ENCODE results near the gene WDHD1. TPM values are rescaled to one million over a fixed set of nuclear protein-coding genes. Genes with fewer than 3 reads are reported as not detected.

Gene WDHD1
- total RNA-seq, 6 donors from 2014 or later: 1.0 to 5.0 (median 2.6) TPM

GRCh38 chr14:55000381-55000780 is 26.5 kb downstream of the WDHD1 start:
- no peak for TF ChIP-seq POLR2A (IDR thresholded peaks at IDR 0.05)
- TF ChIP-seq CTCF (IDR thresholded peaks at IDR 0.05): no peak
- no peak for TF ChIP-seq EP300 (IDR thresholded peaks at IDR 0.05)
- no peak for TF ChIP-seq POLR2AphosphoS5 (IDR thresholded peaks at IDR 0.05)
- 79 to 80% methylated on average over 3 of the region's 3 CpGs for WGBS, 2 donors
- ATAC-seq (ENCODE audit: low FRiP score in 2 of 2) (no peak), DNase-seq (no peak)
- Histone ChIP-seq H3K27ac (no peak overlapping the region), H3K27me3 (no peaks in the 10 kb centered on the region), H3K36me3 (no peaks in the 10 kb centered on the region), H3K4me1 (no peaks in the 10 kb centered on the region), H3K4me3 (no peak overlapping the region), H3K9me3 (no peaks in the 10 kb centered on the region)

- Histone ChIP-seq H3K9me3 (no peaks in the 10 kb centered on the region), H3K27ac (no peak overlapping the region), H3K4me3 (no peak overlapping the region), H3K27me3 (no peaks in the 10 kb centered on the region), H3K4me1 (no peaks in the 10 kb centered on the region), H3K36me3 (no peaks in the 10 kb centered on the region)
- no peak for ATAC-seq (ENCODE audit: low FRiP score in 2 of 2)
- TF ChIP-seq CTCF (IDR thresholded peaks at IDR 0.05) (no peak), POLR2AphosphoS5 (IDR thresholded peaks at IDR 0.05) (no peak), POLR2A (IDR thresholded peaks at IDR 0.05) (no peak), EP300 (IDR thresholded peaks at IDR 0.05) (no peak)
- no peak for DNase-seq
- WGBS, 2 donors: 88 to 90% methylated on average over 4 of the region's 4 CpGs
These were observed 41.7 kb downstream of the WDHD1 start for GRCh38 chr14:54985156-54985555.

- peak in 1 of 2 donors; percentile 52 for DNase-seq
- Histone ChIP-seq H3K36me3 (no peaks in the 10 kb centered on the region), H3K4me1 (no peaks in the 10 kb centered on the region), H3K4me3 (no peak overlapping the region), H3K9me3 (no peaks in the 10 kb centered on the region), H3K27me3 (no peaks in the 10 kb centered on the region), H3K27ac (no peak overlapping the region)
- 84 to 91% methylated on average over 6 of the region's 6 CpGs for WGBS, 2 donors
- TF ChIP-seq POLR2A (IDR thresholded peaks at IDR 0.05) (no peak), CTCF (IDR thresholded peaks at IDR 0.05) (no peak), EP300 (IDR thresholded peaks at IDR 0.05) (no peak), POLR2AphosphoS5 (IDR thresholded peaks at IDR 0.05) (no peak)
- no peak for ATAC-seq (ENCODE audit: low FRiP score in 2 of 2)
These were observed 45.2 kb downstream of the WDHD1 start for GRCh38 chr14:54981698-54982097.

- Histone ChIP-seq H3K4me3 (no peak overlapping the region), H3K4me1 (no peaks in the 10 kb centered on the region), H3K27me3 (no peaks in the 10 kb centered on the region), H3K9me3 (no peaks in the 10 kb centered on the region), H3K27ac (no peak overlapping the region), H3K36me3 (no peaks in the 10 kb centered on the region)
- TF ChIP-seq POLR2A (IDR thresholded peaks at IDR 0.05) (no peak), CTCF (IDR thresholded peaks at IDR 0.05) (no peak), EP300 (IDR thresholded peaks at IDR 0.05) (no peak), POLR2AphosphoS5 (IDR thresholded peaks at IDR 0.05) (no peak)
- WGBS, 2 donors: 77 to 97% methylated on average over 3 of the region's 3 CpGs
- DNase-seq: no peak
- ATAC-seq (ENCODE audit: low FRiP score in 2 of 2): no peak
These were observed 47.9 kb downstream of the WDHD1 start for GRCh38 chr14:54979039-54979438.

- Histone ChIP-seq H3K27me3 (no peaks in the 10 kb centered on the region), H3K27ac (no peak overlapping the region), H3K4me1 (no peaks in the 10 kb centered on the region), H3K9me3 (no peaks in the 10 kb centered on the region), H3K36me3 (no peaks in the 10 kb centered on the region), H3K4me3 (no peak overlapping the region)
- ATAC-seq (ENCODE audit: low FRiP score in 2 of 2) (no peak), DNase-seq (no peak)
- no peak for TF ChIP-seq POLR2AphosphoS5 (IDR thresholded peaks at IDR 0.05)
- no peak for TF ChIP-seq CTCF (IDR thresholded peaks at IDR 0.05)
- no peak for TF ChIP-seq EP300 (IDR thresholded peaks at IDR 0.05)
- no peak for TF ChIP-seq POLR2A (IDR thresholded peaks at IDR 0.05)
- 75 to 85% methylated on average over 4 of the region's 4 CpGs for WGBS, 2 donors
These were observed 50.6 kb downstream of the WDHD1 start for GRCh38 chr14:54976316-54976715.

Data from upper lobe of left lung (tissue), 6 donors.